H9 (cell line): Measurements from ENCODE around the gene IL12RB1. TPM values are rescaled to one million over a fixed set of nuclear protein-coding genes. Genes with fewer than 3 reads are reported as not detected.
"Not testable (repeated sequence)": the region's sequence is repeated elsewhere in the genome, so short reads cannot be mapped to it uniquely, and the experiment has no call there.

Source experiments
- DNase-seq: peaks from one replicate; pipeline ENCODE4 v3.0.0-alpha.2; 2017
- H2AFZ ChIP-seq: one replicate; pipeline ENCODE4 v1.6.1; 2013; ENCODE audit warnings: mild to moderate bottlenecking, low read length, control low read depth, moderate library complexity
- H2AK5ac ChIP-seq: 2 replicates; pipeline ENCODE4 v1.6.1; 2013; ENCODE audit warnings: low read length, control low read depth, mixed read lengths; ENCODE audit not compliant: insufficient read length
- H2BK120ac ChIP-seq: one replicate; pipeline ENCODE4 v1.6.1; 2013; ENCODE audit warnings: low read depth, mild to moderate bottlenecking, low read length, control low read depth, inconsistent platforms; ENCODE audit not compliant: poor library complexity, severe bottlenecking
- H2BK12ac ChIP-seq: 2 replicates; pipeline ENCODE4 v1.6.1; 2013; ENCODE audit warnings: low read length, control low read depth, mixed read lengths, low read depth; ENCODE audit not compliant: insufficient read length
- H2BK15ac ChIP-seq: 2 replicates; pipeline ENCODE4 v1.6.1; 2013; ENCODE audit warnings: low read depth, low read length, control low read depth
- H2BK20ac ChIP-seq: one replicate; pipeline ENCODE4 v1.6.1; 2013; ENCODE audit warnings: low read depth, mild to moderate bottlenecking, low read length, control low read depth, inconsistent platforms; ENCODE audit not compliant: poor library complexity, severe bottlenecking
- H2BK5ac ChIP-seq: 2 replicates; pipeline ENCODE4 v1.6.1; 2013; ENCODE audit warnings: low read length, control low read depth, mixed read lengths; ENCODE audit not compliant: insufficient read length
- H3K14ac ChIP-seq: 2 replicates; pipeline ENCODE4 v1.6.1; 2013; ENCODE audit warnings: low read length, control low read depth; ENCODE audit not compliant: insufficient read depth
- H3K18ac ChIP-seq: 2 replicates; pipeline ENCODE4 v1.6.1; 2013; ENCODE audit warnings: low read depth, mild to moderate bottlenecking, mixed read lengths, low read length, control low read depth; ENCODE audit not compliant: insufficient read length
- H3K23ac ChIP-seq: 2 replicates; pipeline ENCODE4 v1.6.1; 2013; ENCODE audit warnings: low read length, control low read depth, mixed read lengths, low read depth; ENCODE audit not compliant: insufficient read length
- H3K23me2 ChIP-seq: 2 replicates; pipeline ENCODE4 v1.6.1; 2013; ENCODE audit warnings: low read depth, mild to moderate bottlenecking, mixed read lengths, low read length, control low read depth; ENCODE audit not compliant: insufficient read length, poor library complexity, severe bottlenecking
- H3K27ac ChIP-seq: 2 replicates; pipeline ENCODE4 v1.5.1; 2013; ENCODE audit warnings: low read length, control low read depth, mixed read lengths, low read depth; ENCODE audit not compliant: insufficient read length
- H3K27me3 ChIP-seq: 2 replicates; pipeline ENCODE4 v1.6.1; 2013; ENCODE audit warnings: low read length, control low read depth, inconsistent platforms; ENCODE audit not compliant: insufficient read depth
- H3K4ac ChIP-seq: 2 replicates; pipeline ENCODE4 v1.6.1; 2013; ENCODE audit warnings: low read depth, mild to moderate bottlenecking, control low read depth, inconsistent platforms, low read length, moderate library complexity
- H3K4me1 ChIP-seq: 2 replicates; pipeline ENCODE4 v1.6.1; 2013; ENCODE audit warnings: low read length, control low read depth, inconsistent platforms; ENCODE audit not compliant: insufficient read depth
- H3K4me2 ChIP-seq: 2 replicates; pipeline ENCODE4 v1.6.1; 2013; ENCODE audit warnings: low read length, control low read depth, mixed read lengths; ENCODE audit not compliant: insufficient read length, insufficient read depth
- H3K56ac ChIP-seq: 2 replicates; pipeline ENCODE4 v1.6.1; 2013; ENCODE audit warnings: low read depth, mild to moderate bottlenecking, mixed read lengths, low read length, control low read depth; ENCODE audit not compliant: insufficient read length
- H3K79me1 ChIP-seq: 2 replicates; pipeline ENCODE4 v1.6.1; 2013; ENCODE audit warnings: low read depth, mild to moderate bottlenecking, moderate library complexity, low read length, control low read depth, inconsistent platforms; ENCODE audit not compliant: insufficient read depth, poor library complexity, severe bottlenecking
- H3K79me2 ChIP-seq: 2 replicates; pipeline ENCODE4 v1.6.1; 2013; ENCODE audit warnings: low read length, control low read depth, inconsistent platforms; ENCODE audit not compliant: insufficient read depth
- H3K9ac ChIP-seq: 2 replicates; pipeline ENCODE4 v1.6.1; 2013; ENCODE audit warnings: low read length, control low read depth, mixed read lengths; ENCODE audit not compliant: insufficient read length; ENCODE audit errors: extremely low read depth
- H3K9me3 ChIP-seq: one replicate; pipeline ENCODE4 v1.6.1; 2013; ENCODE audit warnings: low read depth, low read length, inconsistent platforms; ENCODE audit not compliant: control insufficient read depth
- H3T11ph ChIP-seq: one replicate; pipeline ENCODE4 v1.6.1; 2013; ENCODE audit warnings: mild to moderate bottlenecking, low read length, control low read depth, inconsistent platforms
- H4K20me1 ChIP-seq: one replicate; pipeline ENCODE4 v1.6.1; 2013; ENCODE audit not compliant: control insufficient read depth, insufficient read length, insufficient read depth
- H4K5ac ChIP-seq: 2 replicates; pipeline ENCODE4 v1.6.1; 2013; ENCODE audit warnings: low read depth, mild to moderate bottlenecking, mixed read lengths, low read length, control low read depth; ENCODE audit not compliant: insufficient read length
- H4K8ac ChIP-seq: replicated peaks from 2 replicates; pipeline ENCODE4 v1.6.1; 2013; ENCODE audit warnings: low read length, control low read depth, mixed read lengths, low read depth; ENCODE audit not compliant: insufficient read length
- H4K91ac ChIP-seq: 2 replicates; pipeline ENCODE4 v1.6.1; 2013; ENCODE audit warnings: low read depth, mild to moderate bottlenecking, moderate library complexity, mixed read lengths, low read length, control low read depth; ENCODE audit not compliant: insufficient read length
- H3K27ac Mint-ChIP-seq, 3 experiments: 2 replicates in 2 of 3; 3 replicates in 1 of 3; pipeline ENCODE4 v1.8.0; 2020 to 2021; ENCODE audit warnings: mixed read lengths in 3 of 3, mild to moderate bottlenecking in 1 of 3, moderate library complexity in 1 of 3
- H3K27me3 Mint-ChIP-seq: 2 replicates; pipeline ENCODE4 v1.8.0; 2021; ENCODE audit warnings: low read depth, mild to moderate bottlenecking, moderate library complexity, mixed read lengths
- H3K36me3 Mint-ChIP-seq, 3 experiments: 2 replicates in 2 of 3; 3 replicates in 1 of 3; pipeline ENCODE4 v1.8.0; 2020 to 2021; ENCODE audit warnings: low read depth in 3 of 3, mixed read lengths in 3 of 3; ENCODE audit not compliant: insufficient read depth in 1 of 3
- H3K4me1 Mint-ChIP-seq, 2 experiments: 2 replicates each; pipeline ENCODE4 v1.8.0; 2020; ENCODE audit warnings: mixed read lengths in 2 of 2
- H3K4me3 Mint-ChIP-seq, 2 experiments: 2 replicates in 1 of 2; 3 replicates in 1 of 2; pipeline ENCODE4 v1.8.0; 2020 to 2021; ENCODE audit warnings: mild to moderate bottlenecking in 2 of 2, mixed read lengths in 2 of 2, moderate library complexity in 1 of 2
- H3K9me3 Mint-ChIP-seq, 2 experiments: 2 replicates in 1 of 2; 3 replicates in 1 of 2; pipeline ENCODE4 v1.8.0; 2020; ENCODE audit warnings: mild to moderate bottlenecking in 2 of 2, mixed read lengths in 2 of 2, moderate library complexity in 1 of 2
- whole genome bisulfite sequencing: extraction: QIAGEN DNeasy Blood & Tissue Kit; methylation state at CpG from one replicate; pipeline ENCODE4 v1.1.7; 2013; ENCODE audit warnings: missing lambda C conversion rate, low lambda C conversion rate, mixed read lengths; ENCODE audit not compliant: insufficient read length; ENCODE audit errors: extremely low coverage; 5-methylcytosine and 5-hydroxymethylcytosine counted together
- total RNA-seq: library from RNA; stranded (reverse); gene quantifications from 2 replicates; pipeline ENCODE4 v1.2.1, GENCODE V29; 2021
- TF ChIP-seq, protein P1 (sequence below): fragments of 200-600 bp; sonication (generic); conservative IDR thresholded peaks from 3 replicates; pipeline ENCODE4 v1.8.0; 2021; ENCODE audit warnings: antibody characterized with exemption, mild to moderate bottlenecking

IL12RB1 gene
- total RNA-seq, 1 experiment from 2014 or later, result not detected

DNA sequence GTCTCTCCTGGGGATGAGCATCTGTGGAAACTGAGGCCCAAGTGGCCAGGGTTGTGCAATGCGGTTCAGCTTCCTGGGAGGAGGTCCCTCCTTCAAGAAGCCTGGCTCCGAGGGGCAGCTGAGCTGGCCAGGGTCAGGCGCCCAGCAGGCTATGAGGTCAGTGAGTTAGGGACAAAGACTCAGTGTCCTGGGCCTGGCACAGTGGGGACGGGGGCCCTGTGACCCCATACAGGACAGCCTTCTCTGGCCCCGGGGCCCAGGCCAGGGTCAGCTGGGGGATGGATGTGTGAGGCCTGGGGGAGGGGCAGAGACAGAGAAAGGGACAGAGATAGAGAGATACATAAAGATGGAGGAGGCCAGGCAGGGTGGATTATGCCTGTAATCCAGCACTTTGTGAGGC, 3.0 kb upstream of the IL12RB1 start:
- no peak overlapping the region for H2AK5ac ChIP-seq
- H3K56ac ChIP-seq, result no peak overlapping the region
- H3K27ac ChIP-seq, result no peak overlapping the region
- Mint-ChIP-seq H3K36me3 (no peaks in the 10 kb centered on the region), H3K27me3 (no peaks in the 10 kb centered on the region; the same call in 1 of the 2 replicates), H3K27ac (peak overlapping the region in 1 of 3 experiments; percentile 92; a peak in 1 of 7 replicates), H3K4me1 (peaks cover 0 to 6% of the 10 kb centered on the region in 2 experiments; a peak in 2 of 4 replicates), H3K4me3 (no peak overlapping the region), H3K9me3 (no peaks in the 10 kb centered on the region)
- no peaks in the 10 kb centered on the region for H3K27me3 ChIP-seq
- no peak overlapping the region for H3K9ac ChIP-seq
- H2AFZ ChIP-seq, result no peak overlapping the region
- H3K18ac ChIP-seq, result no peak overlapping the region
- no peaks in the 10 kb centered on the region for H4K20me1 ChIP-seq
- H3K4me2 ChIP-seq, result no peak overlapping the region
- H3K79me2 ChIP-seq, result no peaks in the 10 kb centered on the region
- no peak overlapping the region for H4K8ac ChIP-seq
- no peak overlapping the region for H4K5ac ChIP-seq
- no peak overlapping the region for H3T11ph ChIP-seq
- no peak overlapping the region for H2BK120ac ChIP-seq
- no peak overlapping the region for H3K14ac ChIP-seq
- no peak overlapping the region for H3K4ac ChIP-seq
- H2BK15ac ChIP-seq, result no peak overlapping the region
- H3K4me1 ChIP-seq, result no peaks in the 10 kb centered on the region
- H2BK20ac ChIP-seq, result no peak overlapping the region
- no peaks in the 10 kb centered on the region for H3K23me2 ChIP-seq
- H4K91ac ChIP-seq, result no peak overlapping the region
- TF ChIP-seq, protein P1, sequence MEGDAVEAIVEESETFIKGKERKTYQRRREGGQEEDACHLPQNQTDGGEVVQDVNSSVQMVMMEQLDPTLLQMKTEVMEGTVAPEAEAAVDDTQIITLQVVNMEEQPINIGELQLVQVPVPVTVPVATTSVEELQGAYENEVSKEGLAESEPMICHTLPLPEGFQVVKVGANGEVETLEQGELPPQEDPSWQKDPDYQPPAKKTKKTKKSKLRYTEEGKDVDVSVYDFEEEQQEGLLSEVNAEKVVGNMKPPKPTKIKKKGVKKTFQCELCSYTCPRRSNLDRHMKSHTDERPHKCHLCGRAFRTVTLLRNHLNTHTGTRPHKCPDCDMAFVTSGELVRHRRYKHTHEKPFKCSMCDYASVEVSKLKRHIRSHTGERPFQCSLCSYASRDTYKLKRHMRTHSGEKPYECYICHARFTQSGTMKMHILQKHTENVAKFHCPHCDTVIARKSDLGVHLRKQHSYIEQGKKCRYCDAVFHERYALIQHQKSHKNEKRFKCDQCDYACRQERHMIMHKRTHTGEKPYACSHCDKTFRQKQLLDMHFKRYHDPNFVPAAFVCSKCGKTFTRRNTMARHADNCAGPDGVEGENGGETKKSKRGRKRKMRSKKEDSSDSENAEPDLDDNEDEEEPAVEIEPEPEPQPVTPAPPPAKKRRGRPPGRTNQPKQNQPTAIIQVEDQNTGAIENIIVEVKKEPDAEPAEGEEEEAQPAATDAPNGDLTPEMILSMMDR, result no peak
- no peak overlapping the region for H2BK12ac ChIP-seq
- H3K23ac ChIP-seq, result no peak overlapping the region
- H3K79me1 ChIP-seq, result no peaks in the 10 kb centered on the region
- H3K9me3 ChIP-seq, result no peaks in the 10 kb centered on the region
- H2BK5ac ChIP-seq, result no peak overlapping the region
- no CpG with 5 or more reads among the region's 5 CpGs for WGBS
- DNase-seq, result no peak

DNA sequence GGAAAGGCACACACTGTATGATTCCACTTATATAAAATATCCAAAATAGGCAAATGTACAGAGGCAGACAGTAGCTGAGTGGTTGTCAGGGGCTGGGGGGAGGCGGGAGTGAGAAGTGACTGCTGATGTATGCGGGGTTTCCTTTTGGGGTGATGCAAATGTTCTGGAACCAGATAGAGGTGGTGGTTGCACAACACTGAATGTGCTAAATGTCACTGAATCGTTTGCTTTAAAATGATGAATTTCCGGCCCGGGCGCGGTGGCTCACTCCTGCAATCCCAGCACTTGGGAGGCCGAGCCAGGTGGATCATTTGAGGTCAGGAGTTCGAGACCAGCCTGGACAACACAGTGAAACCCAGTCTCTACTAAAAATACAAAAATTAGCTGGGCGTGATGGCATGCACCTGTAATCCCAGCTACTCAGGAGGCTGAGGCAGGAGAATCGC, 2.4 kb upstream of the IL12RB1 start:
- H3K56ac ChIP-seq, H4K8ac ChIP-seq, H2AK5ac ChIP-seq, H3K79me2 ChIP-seq, H3K4ac ChIP-seq, H3K18ac ChIP-seq, H3K27ac ChIP-seq, H3K14ac ChIP-seq, H2AFZ ChIP-seq, H3K9ac ChIP-seq, H3K36me3 Mint-ChIP-seq, H2BK120ac ChIP-seq, H2BK15ac ChIP-seq, H3T11ph ChIP-seq, H4K20me1 ChIP-seq, H4K91ac ChIP-seq, H4K5ac ChIP-seq, H3K4me1 ChIP-seq, H3K23ac ChIP-seq, H3K79me1 ChIP-seq, H2BK12ac ChIP-seq, H3K27me3 Mint-ChIP-seq, DNase-seq, H3K9me3 Mint-ChIP-seq, H3K4me3 Mint-ChIP-seq, H3K9me3 ChIP-seq, H3K27me3 ChIP-seq, H2BK5ac ChIP-seq, H2BK20ac ChIP-seq, H3K4me2 ChIP-seq, H3K23me2 ChIP-seq, H3K4me1 Mint-ChIP-seq: not testable (repeated sequence)
- peak overlapping the region in 1 of 3 experiments; percentile 79; a peak in 1 of 7 replicates for H3K27ac Mint-ChIP-seq
- WGBS, result no CpG with 5 or more reads among the region's 11 CpGs
